ENCODE results near the gene HBEGF. TPM values are rescaled to one million over a fixed set of nuclear protein-coding genes. Genes with fewer than 3 reads are reported as not detected.

Gene HBEGF
- total and polyA plus RNA-seq, 4 donors: 0.60 to 1.0 (median 0.78) TPM

DNA sequence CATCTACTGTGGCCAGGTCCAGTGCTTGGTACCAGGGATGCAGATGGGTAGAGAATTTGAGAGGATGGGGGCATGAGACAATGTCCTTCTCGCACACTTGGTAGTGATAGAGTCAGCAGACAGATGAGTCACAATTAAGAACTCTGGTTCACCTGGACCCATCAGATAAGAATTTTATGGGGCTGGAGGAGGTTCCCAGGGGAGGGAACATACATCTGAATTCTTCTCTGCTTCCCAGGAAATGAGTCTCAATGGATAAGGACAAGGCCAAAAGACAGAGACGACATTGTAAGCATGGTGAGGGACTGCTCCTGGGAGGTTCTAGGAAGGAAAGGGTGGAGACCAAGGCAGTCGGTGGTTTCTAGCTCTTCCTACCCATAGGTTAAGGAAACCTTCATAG is 18.9 kb upstream of the HBEGF start:
- no peaks in the 10 kb centered on the region for H3K36me3 ChIP-seq (ENCODE audit: control insufficient read depth in 4 of 4, insufficient read depth in 3 of 4, low read depth in 1 of 4, low read length in 3 of 4)
- DNase-seq (ENCODE audit: low spot score): no peak
- no peak overlapping the region for H3K4me3 ChIP-seq (ENCODE audit: low read depth in 1 of 3, low read length in 3 of 3)
- TF ChIP-seq GABPA (IDR thresholded peaks at IDR 0.05 in 1 of 2, conservative IDR thresholded peaks at IDR 0.05 in 1 of 2) (no peak), ATF3 (IDR thresholded peaks at IDR 0.05) (no peak), RAD21 (IDR thresholded peaks at IDR 0.05) (no peak), SP1 (IDR thresholded peaks at IDR 0.05) (no peak), FOXA1 (IDR thresholded peaks at IDR 0.05) (no peak), RXRA (IDR thresholded peaks at IDR 0.05) (no peak), MAX (IDR thresholded peaks at IDR 0.05) (no peak), FOXA2 (IDR thresholded peaks at IDR 0.05) (no peak)
- TF ChIP-seq, protein P1, sequence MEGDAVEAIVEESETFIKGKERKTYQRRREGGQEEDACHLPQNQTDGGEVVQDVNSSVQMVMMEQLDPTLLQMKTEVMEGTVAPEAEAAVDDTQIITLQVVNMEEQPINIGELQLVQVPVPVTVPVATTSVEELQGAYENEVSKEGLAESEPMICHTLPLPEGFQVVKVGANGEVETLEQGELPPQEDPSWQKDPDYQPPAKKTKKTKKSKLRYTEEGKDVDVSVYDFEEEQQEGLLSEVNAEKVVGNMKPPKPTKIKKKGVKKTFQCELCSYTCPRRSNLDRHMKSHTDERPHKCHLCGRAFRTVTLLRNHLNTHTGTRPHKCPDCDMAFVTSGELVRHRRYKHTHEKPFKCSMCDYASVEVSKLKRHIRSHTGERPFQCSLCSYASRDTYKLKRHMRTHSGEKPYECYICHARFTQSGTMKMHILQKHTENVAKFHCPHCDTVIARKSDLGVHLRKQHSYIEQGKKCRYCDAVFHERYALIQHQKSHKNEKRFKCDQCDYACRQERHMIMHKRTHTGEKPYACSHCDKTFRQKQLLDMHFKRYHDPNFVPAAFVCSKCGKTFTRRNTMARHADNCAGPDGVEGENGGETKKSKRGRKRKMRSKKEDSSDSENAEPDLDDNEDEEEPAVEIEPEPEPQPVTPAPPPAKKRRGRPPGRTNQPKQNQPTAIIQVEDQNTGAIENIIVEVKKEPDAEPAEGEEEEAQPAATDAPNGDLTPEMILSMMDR (IDR thresholded peaks at IDR 0.05; ENCODE audit: low read depth, low read length, missing input control): no peak
- TF ChIP-seq, protein P2, sequence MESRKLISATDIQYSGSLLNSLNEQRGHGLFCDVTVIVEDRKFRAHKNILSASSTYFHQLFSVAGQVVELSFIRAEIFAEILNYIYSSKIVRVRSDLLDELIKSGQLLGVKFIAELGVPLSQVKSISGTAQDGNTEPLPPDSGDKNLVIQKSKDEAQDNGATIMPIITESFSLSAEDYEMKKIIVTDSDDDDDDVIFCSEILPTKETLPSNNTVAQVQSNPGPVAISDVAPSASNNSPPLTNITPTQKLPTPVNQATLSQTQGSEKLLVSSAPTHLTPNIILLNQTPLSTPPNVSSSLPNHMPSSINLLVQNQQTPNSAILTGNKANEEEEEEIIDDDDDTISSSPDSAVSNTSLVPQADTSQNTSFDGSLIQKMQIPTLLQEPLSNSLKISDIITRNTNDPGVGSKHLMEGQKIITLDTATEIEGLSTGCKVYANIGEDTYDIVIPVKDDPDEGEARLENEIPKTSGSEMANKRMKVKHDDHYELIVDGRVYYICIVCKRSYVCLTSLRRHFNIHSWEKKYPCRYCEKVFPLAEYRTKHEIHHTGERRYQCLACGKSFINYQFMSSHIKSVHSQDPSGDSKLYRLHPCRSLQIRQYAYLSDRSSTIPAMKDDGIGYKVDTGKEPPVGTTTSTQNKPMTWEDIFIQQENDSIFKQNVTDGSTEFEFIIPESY (IDR thresholded peaks at IDR 0.05): no peak
- no peak overlapping the region for H3K27ac ChIP-seq (ENCODE audit: low read depth in 1 of 2, low read length in 2 of 2)
- 75% methylated on average over 3 of the region's 3 CpGs for WGBS
- H3K9ac ChIP-seq (ENCODE audit: low read depth in 1 of 2, low read length in 2 of 2): no peak overlapping the region
- peaks cover 2 to 12% (median 4%) of the 10 kb centered on the region in 4 donors for H3K4me1 ChIP-seq (ENCODE audit: control insufficient read depth in 4 of 4, insufficient read depth in 4 of 4, low read length in 3 of 4)
- H3K27me3 ChIP-seq (ENCODE audit: control insufficient read depth in 4 of 4, insufficient read depth in 4 of 4, low read length in 3 of 4): no peaks in the 10 kb centered on the region
- no peaks in the 10 kb centered on the region for H3K9me3 ChIP-seq (ENCODE audit: control insufficient read depth in 4 of 4, low read length in 3 of 4)

DNA sequence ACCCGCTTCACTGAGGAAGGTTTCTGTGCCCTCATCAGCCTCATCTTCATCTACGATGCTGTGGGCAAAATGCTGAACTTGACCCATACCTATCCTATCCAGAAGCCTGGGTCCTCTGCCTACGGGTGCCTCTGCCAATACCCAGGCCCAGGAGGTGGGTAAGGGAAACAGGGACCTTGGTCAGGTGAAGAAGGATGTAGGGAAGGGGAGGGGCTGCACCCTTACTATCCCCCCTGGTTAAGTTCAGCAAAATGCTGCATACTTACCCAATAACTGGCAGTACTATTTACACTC is 18.0 kb upstream of the HBEGF start:
- Histone ChIP-seq H3K9ac (ENCODE audit: low read depth in 1 of 2, low read length in 2 of 2) (no peak overlapping the region), H3K27ac (ENCODE audit: low read depth in 1 of 2, low read length in 2 of 2) (no peak overlapping the region), H3K4me3 (ENCODE audit: low read depth in 1 of 3, low read length in 3 of 3) (no peak overlapping the region)

More for the DNA sequence above, 18.0 kb upstream of the HBEGF start:
- no peaks in the 10 kb centered on the region for H3K27me3 ChIP-seq (ENCODE audit: control insufficient read depth in 4 of 4, insufficient read depth in 4 of 4, low read length in 3 of 4)
- no peaks in the 10 kb centered on the region for H3K36me3 ChIP-seq (ENCODE audit: control insufficient read depth in 4 of 4, insufficient read depth in 3 of 4, low read depth in 1 of 4, low read length in 3 of 4)
- no peaks in the 10 kb centered on the region for H3K9me3 ChIP-seq (ENCODE audit: control insufficient read depth in 4 of 4, low read length in 3 of 4)
- peaks cover 2 to 9% (median 4%) of the 10 kb centered on the region in 4 donors for H3K4me1 ChIP-seq (ENCODE audit: control insufficient read depth in 4 of 4, insufficient read depth in 4 of 4, low read length in 3 of 4)
- 91% methylated on average over 3 of the region's 3 CpGs for WGBS
- DNase-seq (ENCODE audit: low spot score): no peak
- no peak for TF ChIP-seq JUND (IDR thresholded peaks at IDR 0.05)
- TF ChIP-seq YY1 (IDR thresholded peaks at IDR 0.05): no peak
- TF ChIP-seq FOXA1 (IDR thresholded peaks at IDR 0.05): no peak
- TF ChIP-seq SP1 (IDR thresholded peaks at IDR 0.05): no peak
- no peak for TF ChIP-seq RXRA (IDR thresholded peaks at IDR 0.05)
- TF ChIP-seq, protein P3, sequence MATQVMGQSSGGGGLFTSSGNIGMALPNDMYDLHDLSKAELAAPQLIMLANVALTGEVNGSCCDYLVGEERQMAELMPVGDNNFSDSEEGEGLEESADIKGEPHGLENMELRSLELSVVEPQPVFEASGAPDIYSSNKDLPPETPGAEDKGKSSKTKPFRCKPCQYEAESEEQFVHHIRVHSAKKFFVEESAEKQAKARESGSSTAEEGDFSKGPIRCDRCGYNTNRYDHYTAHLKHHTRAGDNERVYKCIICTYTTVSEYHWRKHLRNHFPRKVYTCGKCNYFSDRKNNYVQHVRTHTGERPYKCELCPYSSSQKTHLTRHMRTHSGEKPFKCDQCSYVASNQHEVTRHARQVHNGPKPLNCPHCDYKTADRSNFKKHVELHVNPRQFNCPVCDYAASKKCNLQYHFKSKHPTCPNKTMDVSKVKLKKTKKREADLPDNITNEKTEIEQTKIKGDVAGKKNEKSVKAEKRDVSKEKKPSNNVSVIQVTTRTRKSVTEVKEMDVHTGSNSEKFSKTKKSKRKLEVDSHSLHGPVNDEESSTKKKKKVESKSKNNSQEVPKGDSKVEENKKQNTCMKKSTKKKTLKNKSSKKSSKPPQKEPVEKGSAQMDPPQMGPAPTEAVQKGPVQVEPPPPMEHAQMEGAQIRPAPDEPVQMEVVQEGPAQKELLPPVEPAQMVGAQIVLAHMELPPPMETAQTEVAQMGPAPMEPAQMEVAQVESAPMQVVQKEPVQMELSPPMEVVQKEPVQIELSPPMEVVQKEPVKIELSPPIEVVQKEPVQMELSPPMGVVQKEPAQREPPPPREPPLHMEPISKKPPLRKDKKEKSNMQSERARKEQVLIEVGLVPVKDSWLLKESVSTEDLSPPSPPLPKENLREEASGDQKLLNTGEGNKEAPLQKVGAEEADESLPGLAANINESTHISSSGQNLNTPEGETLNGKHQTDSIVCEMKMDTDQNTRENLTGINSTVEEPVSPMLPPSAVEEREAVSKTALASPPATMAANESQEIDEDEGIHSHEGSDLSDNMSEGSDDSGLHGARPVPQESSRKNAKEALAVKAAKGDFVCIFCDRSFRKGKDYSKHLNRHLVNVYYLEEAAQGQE (IDR thresholded peaks at IDR 0.05): no peak

Data from liver (tissue), 9 donors.